CD4-positive, alpha-beta memory T cell (primary cell): ENCODE data around the gene TPX2. TPM values are rescaled to one million over a fixed set of nuclear protein-coding genes. Genes with fewer than 3 reads are reported as not detected.
A peak's percentile ranks its signal among the peaks of the same experiment; 100 is the strongest.

Source experiments
- CTCF ChIA-PET: fragments of 350-600 bp; sonication (Branson Sonifier 250); formaldehyde crosslinking; loops from one replicate; lab custom pipeline; 2021; ENCODE audit warnings: inconsistent platforms; ENCODE audit not compliant: partially characterized antibody; lab: Charles Lee
- POLR2A ChIA-PET: fragments of 350-600 bp; sonication (Branson Sonifier 250); formaldehyde crosslinking; loops from one replicate; lab custom pipeline; 2021; ENCODE audit not compliant: partially characterized antibody; lab: Charles Lee
- DNase-seq, 5 donors: peaks; one replicate each; pipeline versions ENCODE4 v3.0.0 to v3.0.0-alpha.2; 2020 to 2022; ENCODE audit warnings: mixed read lengths in 1 of 5
- H3K27ac ChIP-seq: one replicate; pipeline ENCODE4 v1.7.0; 2013; ENCODE audit warnings: low read depth, low read length
- H3K27me3 ChIP-seq: 2 replicates; pipeline ENCODE4 v1.7.0; 2013; ENCODE audit warnings: mild to moderate bottlenecking, low read length, moderate library complexity; ENCODE audit not compliant: insufficient read depth
- H3K36me3 ChIP-seq: 2 replicates; pipeline ENCODE4 v1.7.0; 2013; ENCODE audit warnings: mild to moderate bottlenecking, low read length, moderate library complexity; ENCODE audit not compliant: insufficient read depth
- H3K4me1 ChIP-seq: 2 replicates; pipeline ENCODE4 v1.7.0; 2013; ENCODE audit warnings: mild to moderate bottlenecking, low read length, moderate library complexity; ENCODE audit not compliant: insufficient read depth
- H3K4me3 ChIP-seq, 2 donors: one replicate each; pipeline ENCODE4 v1.7.0; 2013; ENCODE audit warnings: low read length in 2 of 2, mild to moderate bottlenecking in 1 of 2
- H3K9me3 ChIP-seq, 2 donors: one replicate each; pipeline ENCODE4 v1.7.0; 2013; ENCODE audit warnings: low read length in 2 of 2, control low read depth in 1 of 2; ENCODE audit not compliant: control insufficient read depth in 1 of 2
- H3K27ac Mint-ChIP-seq, 7 donors: one replicate each; pipeline ENCODE4 v1.8.0; 2020 to 2021; ENCODE audit warnings: mixed read lengths in 7 of 7, mild to moderate bottlenecking in 6 of 7, inconsistent platforms in 3 of 7, moderate library complexity in 3 of 7
- H3K27me3 Mint-ChIP-seq, 2 donors: one replicate each; pipeline ENCODE4 v1.8.0; 2020 to 2021; ENCODE audit warnings: mixed read lengths in 2 of 2
- H3K36me3 Mint-ChIP-seq, 2 donors: one replicate each; pipeline ENCODE4 v1.8.0; 2020 to 2021; ENCODE audit warnings: mixed read lengths in 2 of 2, inconsistent platforms in 1 of 2, mild to moderate bottlenecking in 1 of 2
- H3K4me1 Mint-ChIP-seq, 4 donors: one replicate each; pipeline ENCODE4 v1.8.0; 2020 to 2021; ENCODE audit warnings: mixed read lengths in 4 of 4, mild to moderate bottlenecking in 1 of 4
- H3K4me3 Mint-ChIP-seq, 8 donors: one replicate each; pipeline ENCODE4 v1.8.0; 2020 to 2021; ENCODE audit warnings: mixed read lengths in 8 of 8, mild to moderate bottlenecking in 7 of 8, moderate library complexity in 6 of 8, inconsistent platforms in 3 of 8
- H3K9me3 Mint-ChIP-seq, 8 donors: one replicate each; pipeline ENCODE4 v1.8.0; 2020 to 2021; ENCODE audit warnings: mixed read lengths in 8 of 8, mild to moderate bottlenecking in 5 of 8, inconsistent platforms in 3 of 8, moderate library complexity in 1 of 8
- intact Hi-C: fragments of 100-400 bp; cut with micrococcal nuclease; formaldehyde crosslinking; loops from one replicate; pipeline ENCODE4 v1.15.1; 2023
- polyA plus RNA-seq, 2 donors: library from polyadenylated mRNA; unstranded; fragments of 300-500 nt; fragmentation: Illumina TruSeq; gene quantifications; one replicate each; pipeline ENCODE4 v1.2.3, GENCODE V29; 2021
- total RNA-seq, 2 experiments: library from RNA; stranded (reverse); gene quantifications; one replicate each; pipeline ENCODE4 v1.2.3, GENCODE V29; 2021

Gene TPX2
- total and polyA plus RNA-seq, 4 experiments from 2014 or later, result 0.30 to 0.85 (median 0.60) TPM

- peak overlapping the region in 7 of 8 donors; percentile 5 to 93 (median 81) for H3K4me3 Mint-ChIP-seq
- H3K36me3 ChIP-seq, result peaks cover 16% of the 10 kb centered on the region
- POLR2A ChIA-PET, result interaction anchor here (1.4 to 3.0 kb wide), 4 partner anchors 18 to 52 kb away, joined by 5 to 9 read pairs (median 8); no protein-coding TSS in a partner anchor
- H3K9me3 Mint-ChIP-seq, result no peaks in the 10 kb centered on the region
- H3K36me3 Mint-ChIP-seq, result peaks cover 43 to 59% of the 10 kb centered on the region in 2 donors
- H3K27me3 Mint-ChIP-seq, result no peaks in the 10 kb centered on the region
- H3K27me3 ChIP-seq, result no peaks in the 10 kb centered on the region
- peak overlapping the region; percentile 84 to 96 (median 91) for H3K27ac Mint-ChIP-seq
- H3K4me1 Mint-ChIP-seq, result peaks cover 77 to 100% (median 89%) of the 10 kb centered on the region in 4 donors
- no peak overlapping the region for H3K4me3 ChIP-seq
- no peak for DNase-seq
- peak overlapping the region; percentile 37 for H3K27ac ChIP-seq
- CTCF ChIA-PET, result interaction anchor here (0.9 to 13.8 kb wide), 3 partner anchors 9 to 104 kb away, joined by 3 to 581 read pairs (median 3); no protein-coding TSS in a partner anchor
- H3K4me1 ChIP-seq, result peaks cover 97% of the 10 kb centered on the region
- intact Hi-C loops, result no loop called here
- no peaks in the 10 kb centered on the region for H3K9me3 ChIP-seq
These were observed 22.7 kb upstream of the TPX2 start for GRCh38 chr20:31716351-31716750.

GRCh38 chr20:31716818-31717477 is 22.1 kb upstream of the TPX2 start:
- Mint-ChIP-seq H3K27ac (peak overlapping the region; percentile 84 to 96 (median 91)), H3K4me1 (peaks cover 77 to 100% (median 88%) of the 10 kb centered on the region in 4 donors), H3K9me3 (no peaks in the 10 kb centered on the region), H3K4me3 (peak overlapping the region; percentile 60 to 93 (median 78)), H3K27me3 (no peaks in the 10 kb centered on the region), H3K36me3 (peaks cover 43 to 54% of the 10 kb centered on the region in 2 donors)
- no peak for DNase-seq
- ChIA-PET POLR2A (interaction anchor here (0.8 to 8.6 kb wide), 6 partner anchors 11 to 56 kb away, joined by 3 to 166 read pairs (median 8); no protein-coding TSS in a partner anchor), CTCF (interaction anchor here (0.9 to 13.8 kb wide), 5 partner anchors 8 to 104 kb away, joined by 3 to 581 read pairs (median 3); no protein-coding TSS in a partner anchor)
- peak overlapping the region; percentile 37 for H3K27ac ChIP-seq
- H3K36me3 ChIP-seq, result peaks cover 16% of the 10 kb centered on the region
- H3K4me3 ChIP-seq, result no peak overlapping the region
- intact Hi-C loops, result loop anchor here (1.0 kb wide), 1 partner anchor 42 kb away; no protein-coding TSS in a partner anchor
- peaks cover 94% of the 10 kb centered on the region for H3K4me1 ChIP-seq
- H3K9me3 ChIP-seq, result no peaks in the 10 kb centered on the region
- no peaks in the 10 kb centered on the region for H3K27me3 ChIP-seq

GRCh38 chr20:31717478-31718201 is 21.4 kb upstream of the TPX2 start:
- POLR2A ChIA-PET, result interaction anchor here (0.8 to 8.6 kb wide), 6 partner anchors 11 to 57 kb away, joined by 3 to 166 read pairs (median 7); no protein-coding TSS in a partner anchor
- Histone ChIP-seq H3K9me3 (no peaks in the 10 kb centered on the region), H3K4me3 (peak overlapping the region in 1 of 2 donors; percentile 27), H3K36me3 (peaks cover 12% of the 10 kb centered on the region), H3K27me3 (no peaks in the 10 kb centered on the region), H3K27ac (peak overlapping the region; percentile 37), H3K4me1 (peaks cover 87% of the 10 kb centered on the region)
- H3K27ac Mint-ChIP-seq, result peak overlapping the region; percentile 84 to 96 (median 91)
- DNase-seq, result peak; percentile 35 to 67 (median 49)
- peaks cover 41 to 53% of the 10 kb centered on the region in 2 donors for H3K36me3 Mint-ChIP-seq
- intact Hi-C loops, result loop anchor here (1.0 kb wide), 1 partner anchor 42 kb away; no protein-coding TSS in a partner anchor
- CTCF ChIA-PET, result interaction anchor here (0.9 to 13.8 kb wide), 3 partner anchors 14 to 56 kb away, joined by 3 to 581 read pairs (median 3); no protein-coding TSS in a partner anchor
- peaks cover 74 to 99% (median 84%) of the 10 kb centered on the region in 4 donors for H3K4me1 Mint-ChIP-seq
- H3K4me3 Mint-ChIP-seq, result peak overlapping the region; percentile 60 to 93 (median 78)
- H3K27me3 Mint-ChIP-seq, result no peaks in the 10 kb centered on the region
- no peaks in the 10 kb centered on the region for H3K9me3 Mint-ChIP-seq

- H3K4me3 Mint-ChIP-seq, result peak overlapping the region; percentile 72 to 97 (median 94)
- no peaks in the 10 kb centered on the region for H3K27me3 Mint-ChIP-seq
- H3K36me3 Mint-ChIP-seq, result peaks cover 30 to 42% of the 10 kb centered on the region in 2 donors
- H3K27ac Mint-ChIP-seq, result peak overlapping the region; percentile 59 to 98 (median 96)
- Histone ChIP-seq H3K27me3 (no peaks in the 10 kb centered on the region), H3K4me3 (peak overlapping the region; percentile 92 to 99), H3K27ac (peak overlapping the region; percentile 39), H3K4me1 (peaks cover 72% of the 10 kb centered on the region), H3K36me3 (peaks cover 3% of the 10 kb centered on the region), H3K9me3 (no peaks in the 10 kb centered on the region)
- DNase-seq, result no peak
- intact Hi-C loops, result no loop called here
- CTCF ChIA-PET, result interaction anchor here (0.7 to 13.8 kb wide), 4 partner anchors 27 to 106 kb away, joined by 3 to 581 read pairs (median 6); no protein-coding TSS in a partner anchor
- H3K4me1 Mint-ChIP-seq, result peaks cover 65 to 90% (median 74%) of the 10 kb centered on the region in 4 donors
- no peaks in the 10 kb centered on the region for H3K9me3 Mint-ChIP-seq
- POLR2A ChIA-PET, result interaction anchor here (2.1 to 8.6 kb wide), 3 partner anchors 8 to 58 kb away, joined by 12 to 166 read pairs (median 125); no protein-coding TSS in a partner anchor
These were observed 20.0 kb upstream of the TPX2 start for GRCh38 chr20:31718952-31719643.

- Histone ChIP-seq H3K27me3 (no peaks in the 10 kb centered on the region), H3K4me1 (peaks cover 65% of the 10 kb centered on the region), H3K27ac (peak overlapping the region; percentile 39), H3K9me3 (no peaks in the 10 kb centered on the region), H3K36me3 (no peaks in the 10 kb centered on the region), H3K4me3 (peak overlapping the region; percentile 92 to 99)
- peak overlapping the region; percentile 86 to 98 (median 96) for H3K27ac Mint-ChIP-seq
- CTCF ChIA-PET, result interaction anchor here (1.1 to 13.8 kb wide), 6 partner anchors 14 to 107 kb away, joined by 3 to 581 read pairs (median 4); no protein-coding TSS in a partner anchor
- POLR2A ChIA-PET, result interaction anchor here (0.9 to 8.6 kb wide), 7 partner anchors 9 to 59 kb away, joined by 3 to 166 read pairs (median 10); no protein-coding TSS in a partner anchor
- peaks cover 26 to 38% of the 10 kb centered on the region in 2 donors for H3K36me3 Mint-ChIP-seq
- no peaks in the 10 kb centered on the region for H3K27me3 Mint-ChIP-seq
- intact Hi-C loops, result loop anchor here (5.0 kb wide), 2 partner anchors 108 to 173 kb away; a partner anchor contains a TSS
- H3K9me3 Mint-ChIP-seq, result no peaks in the 10 kb centered on the region
- H3K4me3 Mint-ChIP-seq, result peak overlapping the region; percentile 89 to 97 (median 94)
- DNase-seq, result no peak
- H3K4me1 Mint-ChIP-seq, result peaks cover 58 to 82% (median 69%) of the 10 kb centered on the region in 4 donors
These were observed 19.2 kb upstream of the TPX2 start for GRCh38 chr20:31719644-31720485.
